ENCODE results near the gene ZNF808.
"Not testable (repeated sequence)": the region's sequence is repeated elsewhere in the genome, so short reads cannot be mapped to it uniquely, and the experiment has no call there.

ZNF808 gene

DNA sequence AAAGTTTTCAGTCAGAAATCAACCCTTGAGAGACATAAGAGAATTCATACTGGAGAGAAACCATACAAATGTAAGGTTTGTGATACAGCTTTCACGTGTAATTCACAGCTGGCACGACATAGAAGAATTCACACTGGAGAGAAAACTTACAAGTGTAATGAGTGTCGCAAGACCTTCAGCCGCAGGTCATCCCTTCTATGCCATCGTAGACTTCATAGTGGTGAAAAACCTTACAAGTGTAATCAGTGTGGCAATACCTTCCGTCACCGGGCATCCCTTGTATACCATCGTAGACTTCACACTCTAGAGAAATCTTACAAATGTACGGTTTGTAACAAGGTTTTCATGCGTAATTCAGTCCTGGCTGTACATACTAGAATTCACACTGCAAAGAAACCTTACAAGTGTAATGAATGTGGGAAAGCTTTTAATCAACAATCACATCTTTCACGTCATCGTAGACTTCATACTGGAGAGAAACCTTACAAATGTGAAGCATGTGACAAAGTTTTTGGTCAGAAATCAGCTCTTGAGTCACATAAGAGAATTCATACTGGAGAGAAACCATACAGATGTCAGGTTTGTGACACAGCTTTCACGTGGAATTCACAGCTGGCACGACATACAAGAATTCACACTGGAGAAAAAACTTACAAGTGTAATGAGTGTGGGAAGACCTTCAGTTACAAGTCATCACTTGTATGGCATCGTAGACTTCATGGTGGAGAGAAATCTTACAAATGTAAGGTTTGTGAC is 26.9 kb downstream of the ZNF808 start:
- H3K36me3 ChIP-seq: peaks cover 53% of the 10 kb centered on the region
- H3K27me3 ChIP-seq (ENCODE audit: insufficient read depth, low read depth, severe bottlenecking): no peaks in the 10 kb centered on the region
- no peak for DNase-seq
- no peak for TF ChIP-seq CTCF (IDR thresholded peaks at IDR 0.05; ENCODE audit: low read depth, low read length)
- no peak overlapping the region for H3K4me3 ChIP-seq (ENCODE audit: low read depth, low read length)
- H3K27ac ChIP-seq: no peak overlapping the region
- H3K9me3 ChIP-seq (ENCODE audit: severe bottlenecking): peaks cover 24% of the 10 kb centered on the region

GRCh38 chr19:52557231-52557995 is 29.9 kb downstream of the ZNF808 start:
- no peak for TF ChIP-seq CTCF (IDR thresholded peaks at IDR 0.05; ENCODE audit: low read depth, low read length)
- no peak for DNase-seq
- Histone ChIP-seq H3K9me3 (ENCODE audit: severe bottlenecking) (peaks cover 24% of the 10 kb centered on the region), H3K27me3 (ENCODE audit: insufficient read depth, low read depth, severe bottlenecking) (no peaks in the 10 kb centered on the region), H3K27ac (no peak overlapping the region), H3K36me3 (peaks cover 61% of the 10 kb centered on the region), H3K4me3 (ENCODE audit: low read depth, low read length) (no peak overlapping the region)

GRCh38 chr19:52558732-52559445 is 31.4 kb downstream of the ZNF808 start:
- H3K4me3 ChIP-seq (ENCODE audit: low read depth, low read length); H3K27me3 ChIP-seq (ENCODE audit: insufficient read depth, low read depth, severe bottlenecking): not testable (repeated sequence)
- Histone ChIP-seq H3K9me3 (ENCODE audit: severe bottlenecking) (peaks cover 20% of the 10 kb centered on the region), H3K27ac (peak overlapping the region; percentile 66), H3K36me3 (peaks cover 50% of the 10 kb centered on the region)
- DNase-seq: peak; percentile 13

- H3K36me3 ChIP-seq: peaks cover 24% of the 10 kb centered on the region
Measured at GRCh38 chr19:52561611-52562010, 34.1 kb downstream of the ZNF808 start.

GRCh38 chr19:52566121-52566520 is 38.7 kb downstream of the ZNF808 start:
- no peaks in the 10 kb centered on the region for H3K27me3 ChIP-seq (ENCODE audit: insufficient read depth, low read depth, severe bottlenecking)
- no peaks in the 10 kb centered on the region for H3K9me3 ChIP-seq (ENCODE audit: severe bottlenecking)
- H3K36me3 ChIP-seq: peaks cover 7% of the 10 kb centered on the region
- no peak overlapping the region for H3K27ac ChIP-seq
- no peak for TF ChIP-seq CTCF (IDR thresholded peaks at IDR 0.05; ENCODE audit: low read depth, low read length)
- DNase-seq: no peak
- no peak overlapping the region for H3K4me3 ChIP-seq (ENCODE audit: low read depth, low read length)

More at GRCh38 chr19:52561611-52562010, 34.1 kb downstream of the ZNF808 start:
- not testable (repeated sequence) for H3K9me3 ChIP-seq (ENCODE audit: severe bottlenecking); H3K27me3 ChIP-seq (ENCODE audit: insufficient read depth, low read depth, severe bottlenecking); DNase-seq; H3K4me3 ChIP-seq (ENCODE audit: low read depth, low read length); H3K27ac ChIP-seq

GRCh38 chr19:52566588-52566987 is 39.1 kb downstream of the ZNF808 start:
- DNase-seq: no peak
- Histone ChIP-seq H3K36me3 (peaks cover 5% of the 10 kb centered on the region), H3K9me3 (ENCODE audit: severe bottlenecking) (no peaks in the 10 kb centered on the region), H3K4me3 (ENCODE audit: low read depth, low read length) (no peak overlapping the region), H3K27me3 (ENCODE audit: insufficient read depth, low read depth, severe bottlenecking) (no peaks in the 10 kb centered on the region), H3K27ac (no peak overlapping the region)
- TF ChIP-seq CTCF (IDR thresholded peaks at IDR 0.05; ENCODE audit: low read depth, low read length): no peak
